Stimulated activated CD8-positive, alpha-beta memory T cell treated with anti-CD3 and anti-CD28 coated beads, Interleukin-12 subunit alpha, Interleukin-12 subunit beta, amount 100 ng/mL, for 4 hours (primary cell): ENCODE data around the gene DLEU7.

ENCODE experiments used
- DNase-seq: peaks from one replicate; pipeline ENCODE4 v3.0.0-alpha.2; 2020; ENCODE audit warnings: low read depth

Gene DLEU7

DNA sequence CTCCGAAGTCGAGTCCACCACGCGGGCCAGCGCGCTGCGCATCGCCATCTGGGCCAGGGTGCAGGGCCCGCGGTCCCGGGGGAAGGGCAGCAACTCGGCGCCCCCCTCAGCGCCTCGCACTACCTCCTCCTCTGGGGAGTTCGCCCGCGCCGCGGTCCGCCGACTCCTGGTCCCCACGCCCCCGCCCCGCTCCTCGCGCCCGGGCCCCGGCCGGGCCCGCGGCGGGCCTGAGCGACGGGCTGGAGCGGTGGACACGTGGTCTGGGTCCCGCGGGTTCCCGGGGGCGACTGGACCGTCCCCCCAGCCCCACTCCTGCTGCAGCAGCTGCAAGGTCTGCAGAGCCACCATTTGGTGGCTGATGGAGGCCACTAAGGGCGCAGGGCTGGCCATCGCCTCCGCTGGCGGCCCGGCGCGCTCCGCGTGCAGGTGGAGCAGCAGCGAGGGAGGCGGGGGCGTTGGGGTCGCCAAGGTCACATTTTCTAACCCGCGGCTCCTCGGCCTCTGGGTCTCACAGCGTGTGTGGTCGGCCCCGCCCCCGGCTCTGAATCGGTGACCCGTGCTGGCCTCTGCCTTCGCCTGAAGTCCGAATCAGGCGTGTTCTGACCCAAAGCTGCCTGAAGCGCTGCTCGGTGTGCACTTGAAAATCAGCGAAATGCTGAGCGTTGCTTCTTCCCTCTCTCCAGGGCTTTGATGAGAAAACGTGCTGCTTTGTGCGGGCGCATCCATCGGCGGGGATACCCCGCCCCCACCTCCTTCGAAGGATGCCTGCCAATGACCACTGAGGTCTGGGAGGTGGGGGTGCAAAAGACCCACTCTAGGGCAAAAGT, at the start of gene DLEU7:
TSS of gene DLEU7 (minus strand) at position 436 of the 827 bp plus-strand sequence. CDS start at position 390, 46 bp downstream.
- DNase-seq: no peak

DNA sequence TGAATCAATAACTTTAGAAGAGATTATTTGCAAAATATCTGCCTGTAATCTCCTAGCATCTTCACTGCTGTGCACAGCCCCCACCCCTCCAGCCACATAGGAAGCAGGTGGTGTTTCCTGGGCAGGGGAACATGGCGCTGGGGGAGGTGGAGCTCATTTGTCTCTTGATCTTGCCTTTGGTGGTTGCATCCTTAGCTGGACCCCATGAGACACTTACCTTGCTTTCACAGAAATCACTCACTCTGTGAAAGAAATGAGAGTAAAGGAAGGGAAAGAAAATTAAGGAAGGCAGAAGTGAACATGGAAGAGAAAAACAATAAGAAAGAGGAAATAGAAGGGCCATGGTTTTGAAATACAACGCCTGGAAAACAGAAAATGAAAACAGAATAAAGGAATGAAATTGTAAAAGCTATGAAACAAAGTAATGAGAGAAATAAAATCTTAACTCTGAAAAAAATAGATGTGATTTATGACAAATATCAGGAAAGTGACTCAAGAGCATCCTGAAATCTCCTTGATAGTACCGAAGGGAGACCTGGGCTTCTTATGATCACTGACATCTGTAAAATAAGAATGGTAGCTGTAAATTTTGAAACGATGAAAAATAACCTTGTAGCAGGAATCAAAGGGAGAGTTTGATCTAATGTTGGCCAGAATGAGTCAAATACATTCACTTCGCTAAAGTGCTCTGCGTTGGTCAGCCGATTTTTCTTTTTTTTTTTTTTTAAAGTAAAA, 48.9 kb upstream of the DLEU7 start:
- no peak for DNase-seq

GRCh38 chr13:50891206-50891605, 47.7 kb upstream of the DLEU7 start:
- DNase-seq: no peak

- no peak for DNase-seq
These were observed 45.8 kb upstream of the DLEU7 start for GRCh38 chr13:50889317-50889716.

GRCh38 chr13:50888362-50888761, 44.9 kb upstream of the DLEU7 start:
- no peak for DNase-seq

DNA sequence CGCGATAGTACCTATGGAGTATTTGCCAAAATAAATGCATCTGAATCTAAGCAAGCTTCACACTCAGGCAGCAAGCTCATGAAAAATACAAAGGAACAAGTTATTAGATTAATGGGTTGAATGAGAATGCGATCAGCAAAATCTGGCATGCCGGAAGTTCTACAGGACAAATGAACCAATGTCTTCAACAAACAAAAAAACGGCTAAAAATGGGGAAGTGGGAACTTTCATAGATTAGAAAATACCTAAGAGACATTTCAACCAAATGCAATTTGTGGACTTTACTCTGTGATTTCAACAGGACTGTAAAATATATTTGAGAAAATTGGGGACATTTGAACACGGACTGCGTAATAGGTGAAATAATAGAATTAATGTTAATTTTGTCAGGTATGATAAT, 43.7 kb upstream of the DLEU7 start:
- DNase-seq: no peak

DNA sequence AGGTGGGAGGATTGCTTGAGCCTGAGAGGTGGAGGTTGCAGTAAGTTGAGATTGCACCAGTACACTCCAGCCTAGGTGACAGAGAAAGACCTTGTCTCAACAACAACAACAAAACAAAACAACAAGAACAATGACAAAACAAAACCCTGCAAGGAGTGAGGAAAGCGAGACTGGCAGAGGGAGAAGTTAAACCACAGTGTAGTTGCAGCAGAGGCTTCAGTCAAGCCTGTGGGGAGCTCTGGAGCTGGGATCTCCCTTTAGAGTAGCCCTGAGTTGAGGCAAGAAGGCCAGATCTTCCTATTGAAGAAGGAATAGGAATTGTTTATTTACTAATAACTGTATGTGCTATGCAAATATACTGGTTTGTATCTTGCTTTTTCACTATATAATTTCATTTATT, 40.8 kb upstream of the DLEU7 start:
- no peak for DNase-seq

DNA sequence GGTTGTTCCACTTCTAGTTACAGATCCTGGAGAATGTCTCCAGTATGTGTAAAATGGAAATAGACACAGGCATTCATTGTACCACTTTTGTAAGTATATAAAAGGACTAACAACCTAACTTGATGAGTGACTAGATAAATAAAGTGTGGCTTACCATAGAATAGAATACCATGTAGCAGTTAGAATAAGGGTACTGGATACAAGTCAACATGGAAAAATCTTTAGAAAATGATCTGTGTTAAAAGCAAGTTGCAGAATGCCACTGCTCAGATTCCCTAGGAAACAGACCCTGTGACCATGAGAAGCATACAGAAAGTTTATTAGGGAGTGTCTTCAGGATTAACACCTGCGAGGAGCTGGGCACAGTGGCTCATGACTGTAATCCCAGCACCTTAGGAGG, 40.2 kb upstream of the DLEU7 start:
- no peak for DNase-seq

DNA sequence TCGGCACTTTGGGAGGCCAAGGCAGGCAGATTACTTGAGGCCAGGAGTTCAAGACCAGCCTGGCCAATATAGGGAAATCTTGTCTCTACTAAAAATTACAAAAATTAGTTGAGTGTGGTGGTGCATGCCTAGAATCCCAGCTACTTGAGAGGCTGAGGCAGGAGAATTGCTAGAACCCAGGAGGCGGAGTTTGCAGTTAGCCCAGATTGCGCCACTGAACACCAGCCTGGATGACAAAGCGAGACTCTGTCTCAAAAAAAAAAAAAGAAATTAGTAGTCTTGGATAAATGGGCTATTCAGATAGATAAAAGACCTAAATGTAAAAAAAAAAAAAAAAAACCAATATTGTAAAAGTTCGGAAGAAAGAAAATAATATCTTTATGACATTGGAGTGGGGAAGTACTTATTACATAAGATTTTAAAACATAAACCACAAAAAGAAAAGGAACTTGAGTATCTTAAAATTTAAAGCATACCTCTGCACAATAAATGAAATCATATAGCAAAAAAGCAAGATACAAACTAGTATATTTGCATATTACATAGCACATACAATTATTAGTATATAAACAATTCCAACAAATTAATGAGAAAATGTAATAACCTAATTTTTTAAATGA, 39.4 kb upstream of the DLEU7 start:
- DNase-seq: no peak

- DNase-seq: no peak
These were observed 30.5 kb upstream of the DLEU7 start for GRCh38 chr13:50873991-50874390.

DNA sequence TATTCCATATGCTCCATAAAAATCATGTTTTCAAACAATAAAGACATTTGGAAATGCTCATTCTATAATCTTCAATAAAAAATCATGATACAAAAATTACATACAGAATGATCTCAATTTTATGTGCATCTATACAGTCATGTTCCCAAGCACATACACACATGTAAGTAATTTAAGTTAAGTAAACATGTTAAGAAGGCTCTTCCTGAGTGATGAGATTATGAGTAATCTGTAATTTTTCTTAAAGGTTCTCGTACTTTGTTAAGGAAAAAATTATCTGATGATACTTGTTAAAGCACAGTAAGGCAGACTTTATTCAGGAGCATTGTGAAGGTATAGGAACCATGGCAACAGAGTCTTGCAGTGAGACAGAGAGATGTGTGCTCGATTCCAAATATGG, 30.0 kb upstream of the DLEU7 start:
- no peak for DNase-seq

GRCh38 chr13:50871405-50871804, 27.9 kb upstream of the DLEU7 start:
- DNase-seq: no peak

- DNase-seq: no peak
These were observed 24.1 kb upstream of the DLEU7 start for GRCh38 chr13:50867637-50867945.

GRCh38 chr13:50866817-50867636, 23.5 kb upstream of the DLEU7 start:
- DNase-seq: no peak

DNA sequence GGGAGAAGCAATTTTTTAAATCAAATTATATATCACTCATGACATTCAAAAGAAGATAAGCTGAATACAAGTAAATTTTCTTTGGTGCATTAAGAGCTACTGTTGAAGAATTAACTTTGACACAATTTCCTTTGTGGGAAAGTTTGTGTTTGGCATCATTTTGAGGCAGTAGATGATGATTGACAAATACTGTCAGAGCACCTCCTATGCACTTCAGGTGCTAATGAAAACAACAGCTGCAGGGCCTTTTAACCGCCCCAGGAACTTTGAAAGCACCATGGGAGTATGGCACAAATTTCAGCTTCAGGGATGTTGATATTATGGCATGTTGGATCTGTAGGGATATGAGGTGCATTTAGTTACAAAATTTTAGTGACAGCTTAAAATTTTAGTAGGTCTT, 21.0 kb upstream of the DLEU7 start:
- no peak for DNase-seq

GRCh38 chr13:50855681-50856080, 12.2 kb upstream of the DLEU7 start:
- no peak for DNase-seq

DNA sequence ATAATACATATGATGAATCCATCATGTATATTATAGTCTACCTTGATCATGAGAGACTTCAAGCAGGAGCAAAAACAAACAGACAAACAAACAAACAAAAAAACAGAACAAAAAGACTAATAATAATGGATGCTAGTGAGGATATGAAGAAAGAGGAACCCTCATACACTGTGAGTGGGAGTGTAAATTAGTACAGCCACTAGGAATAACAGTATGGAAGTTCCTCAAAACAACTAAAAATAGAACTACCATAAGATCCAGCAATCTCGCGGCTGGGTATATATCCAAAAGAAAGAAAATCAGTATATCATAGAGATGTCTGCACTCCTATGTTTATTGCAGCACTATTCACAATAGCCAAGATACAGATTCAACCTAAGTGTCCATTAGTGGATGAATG, 7.0 kb upstream of the DLEU7 start:
- DNase-seq: no peak

DNA sequence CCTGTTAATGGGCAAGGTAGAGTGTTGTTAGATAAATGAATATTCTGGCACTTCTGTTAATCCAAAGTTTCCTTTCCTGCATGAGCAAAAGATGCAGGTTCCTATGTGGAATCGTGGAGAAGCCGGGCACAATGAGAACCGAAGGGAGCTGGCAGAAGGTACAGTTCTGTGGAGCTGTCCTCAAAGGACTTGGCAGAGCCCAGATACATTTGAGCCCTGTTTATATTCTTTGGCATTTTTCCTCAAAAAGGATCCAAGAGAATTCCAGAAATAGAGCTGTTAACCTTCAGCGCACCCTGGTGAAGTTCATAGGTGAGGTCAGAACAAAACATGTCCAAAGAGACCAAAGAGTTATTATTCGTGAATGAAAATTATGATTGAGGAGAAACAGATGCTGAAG, 4.0 kb upstream of the DLEU7 start:
- DNase-seq: no peak

- no peak for DNase-seq
These were observed 3.5 kb upstream of the DLEU7 start for GRCh38 chr13:50846861-50847475.

GRCh38 chr13:50845211-50845610, 1.7 kb upstream of the DLEU7 start:
- no peak for DNase-seq

- no peak for DNase-seq
These were observed 788 bp upstream of the DLEU7 start for GRCh38 chr13:50844084-50844875.
